Spleen (tissue), 13 donors: Measurements from ENCODE around the gene FAM25C. TPM values are rescaled to one million over a fixed set of nuclear protein-coding genes. Genes with fewer than 3 reads are reported as not detected.
"Not testable (repeated sequence)": the region's sequence is repeated elsewhere in the genome, so short reads cannot be mapped to it uniquely, and the experiment has no call there.

Experiments used
- DNase-seq: peaks from one replicate; pipeline ENCODE4 v3.0.0-alpha.2; 2020
- H3K27ac ChIP-seq, 8 donors: fragments of 200-600 bp; sonication (generic) in 7 of 8; 1 replicate in 4 of 8; 2 replicates in 4 of 8; pipeline versions ENCODE4 v1.5.0 to v1.8.0; 2016 to 2021; ENCODE audit warnings: inconsistent platforms in 4 of 8, mild to moderate bottlenecking in 4 of 8, moderate library complexity in 1 of 8
- H3K27me3 ChIP-seq, 7 donors: fragments of 200-600 bp; sonication (generic) in 6 of 7; replicated peaks in 1 of 7; 1 replicate in 4 of 7; 2 replicates in 3 of 7; pipeline versions ENCODE4 v1.5.0 to v1.8.0; 2016 to 2021; ENCODE audit warnings: inconsistent platforms in 3 of 7, mild to moderate bottlenecking in 1 of 7
- H3K36me3 ChIP-seq, 6 donors: fragments of 200-600 bp; sonication (generic) in 5 of 6; 1 replicate in 4 of 6; 2 replicates in 2 of 6; pipeline versions ENCODE4 v1.5.0 to v1.8.0; 2016 to 2021; ENCODE audit warnings: inconsistent platforms in 2 of 6
- H3K4me1 ChIP-seq, 6 donors: fragments of 200-600 bp; sonication (generic) in 5 of 6; 1 replicate in 3 of 6; 2 replicates in 3 of 6; pipeline versions ENCODE4 v1.5.0 to v1.8.0; 2016 to 2021; ENCODE audit warnings: inconsistent platforms in 3 of 6
- H3K4me3 ChIP-seq, 8 donors: fragments of 200-600 bp; sonication (generic) in 7 of 8; 1 replicate in 4 of 8; 2 replicates in 4 of 8; pipeline versions ENCODE4 v1.5.0 to v1.8.0; 2016 to 2021; ENCODE audit warnings: inconsistent platforms in 4 of 8, mild to moderate bottlenecking in 4 of 8, moderate library complexity in 2 of 8
- H3K9me3 ChIP-seq, 8 donors: fragments of 200-600 bp; sonication (generic) in 7 of 8; 1 replicate in 4 of 8; 2 replicates in 4 of 8; pipeline versions ENCODE4 v1.5.0 to v1.8.0; 2016 to 2021; ENCODE audit warnings: inconsistent platforms in 4 of 8
- WGBS, 5 donors: extraction: QIAGEN DNeasy Blood & Tissue Kit in 3 of 5; methylation state at CpG; one replicate each; pipeline versions ENCODE4 v1.1.5 to v1.1.7; 2013 to 2018; 5-methylcytosine and 5-hydroxymethylcytosine counted together
- intact Hi-C: fragments of 100-400 bp; cut with DNase I; formaldehyde crosslinking; loops from one replicate; pipeline ENCODE4 v1.15.0; 2023; ENCODE audit warnings: low total_unique reads
- long read RNA-seq, 2 donors: transcript quantifications; one replicate each; lab custom pipeline, GENCODE V29; 2026
- polyA plus RNA-seq, 3 donors: library from polyadenylated mRNA; stranded (reverse); fragments of 200-250 nt; gene quantifications; one replicate each; pipeline ENCODE4 v1.2.1, GENCODE V29; 2013
- total RNA-seq, 7 donors: library from RNA; depleted of rRNA in 3 of 7; stranded (reverse); fragments of >200 nt in 3 of 7; fragmentation: NEBNext Ultra II Directional in 4 of 7; extraction: Animal tissue kit (Norgen Biotek cat#: 25700) in 4 of 7; gene quantifications; one replicate each; pipeline versions ENCODE4 v1.1.0 to v1.2.1, GENCODE V29; 2016 to 2021
- donor health status: healthy with polysubstance abuse.
- donor health status: DM: no; HTN: no; CAD: no; lungs with moderate emphysema.
- donor health status: DM: no; HTN: no; CAD: no.
- donor health status: Bipolar disorder and iron deficiency.
- donor health status: healthy.
- donor health status: DM: no; HTN: no; CAD: no.
- donor health status: DM: yes; HTN: yes; CAD: no.

FAM25C gene
- total RNA-seq (not detected), polyA plus RNA-seq (not detected)
- long read RNA-seq, donor 1: 0 reads
- long read RNA-seq, donor 2: 0 reads

DNA sequence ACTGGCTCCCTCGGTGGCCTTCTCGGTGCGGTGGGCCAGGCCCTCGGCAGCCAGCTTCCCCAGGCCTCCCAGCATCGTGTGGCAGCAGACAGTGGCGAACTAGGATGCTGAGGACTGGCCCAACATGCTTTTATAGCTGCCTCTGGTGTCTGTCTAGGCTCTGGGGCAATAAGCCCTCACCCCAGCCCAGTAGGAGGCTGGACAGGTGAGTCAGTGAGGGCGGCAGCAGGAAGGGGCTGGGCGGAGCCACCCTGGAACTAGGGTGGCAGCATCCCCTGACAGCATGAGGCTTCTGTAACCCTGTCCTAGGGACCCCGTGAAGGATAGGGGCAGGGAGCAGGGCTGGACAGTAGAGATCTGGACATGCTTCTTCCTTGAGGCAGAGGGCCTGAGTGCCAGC, at the start of gene FAM25C:
Gene FAM25C, minus strand, starts transcription at position 101 of the 400 bp plus-strand sequence. Its CDS starts 26 bp downstream, at position 75.
- H3K4me1 ChIP-seq, H3K27ac ChIP-seq, H3K36me3 ChIP-seq, intact Hi-C loops, H3K4me3 ChIP-seq, H3K9me3 ChIP-seq, H3K27me3 ChIP-seq, DNase-seq: not testable (repeated sequence)
- WGBS, 5 donors: 93 to 95% methylated on average over 3 to 5 of the region's 9 CpGs; no CpG with 5 or more reads in 3 of the 5 donors

DNA sequence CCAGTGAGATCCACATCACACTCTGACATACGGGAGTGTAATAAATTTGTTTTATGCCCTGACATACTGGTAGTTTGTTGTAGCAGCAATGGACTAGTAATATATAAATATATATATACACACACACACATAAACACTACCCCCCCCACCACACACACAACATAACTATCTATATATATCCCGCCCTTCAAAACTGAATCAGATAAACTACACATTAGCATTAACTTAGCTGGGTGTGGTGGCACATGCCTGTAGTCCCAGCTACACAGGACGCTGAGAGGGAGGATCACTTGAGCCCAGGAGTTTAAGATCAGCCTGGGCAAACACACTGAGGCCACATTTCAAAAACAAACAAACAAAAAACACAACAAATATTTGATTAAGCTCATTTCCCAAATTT, 45.0 kb upstream of the FAM25C start:
- DNase-seq, H3K4me3 ChIP-seq, H3K4me1 ChIP-seq, intact Hi-C loops, H3K9me3 ChIP-seq, H3K36me3 ChIP-seq, H3K27me3 ChIP-seq, H3K27ac ChIP-seq: not testable (repeated sequence)
- WGBS, 5 donors: 67 to 92% (median 74%) methylated on average over 1 to 2 of the region's 3 CpGs

DNA sequence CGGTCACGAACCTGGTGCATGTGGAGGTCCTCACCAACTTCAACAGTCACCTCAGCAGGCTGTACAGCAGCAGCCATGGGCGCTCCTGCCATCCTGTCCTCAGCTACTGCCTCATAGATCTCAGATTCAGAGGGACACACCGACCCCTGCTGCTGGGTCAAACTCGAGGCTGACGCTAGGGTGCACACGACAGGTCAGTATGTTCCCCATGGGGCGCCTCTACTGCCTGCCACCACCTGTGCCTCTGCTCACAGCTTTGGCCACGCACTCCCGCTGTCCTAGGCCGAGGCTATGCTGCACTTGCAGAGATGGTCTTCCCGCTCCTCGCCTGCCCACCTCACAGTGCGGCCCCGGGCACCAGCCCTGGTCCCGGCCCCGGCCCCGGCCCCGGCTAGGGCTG, 31.8 kb upstream of the FAM25C start:
- intact Hi-C loops, H3K27ac ChIP-seq, H3K4me3 ChIP-seq, H3K4me1 ChIP-seq, H3K36me3 ChIP-seq, DNase-seq, H3K9me3 ChIP-seq, H3K27me3 ChIP-seq: not testable (repeated sequence)
- WGBS, 5 donors: 87 to 98% (median 93%) methylated on average over 7 to 9 of the region's 19 CpGs; no CpG with 5 or more reads in 1 of the 5 donors

DNA sequence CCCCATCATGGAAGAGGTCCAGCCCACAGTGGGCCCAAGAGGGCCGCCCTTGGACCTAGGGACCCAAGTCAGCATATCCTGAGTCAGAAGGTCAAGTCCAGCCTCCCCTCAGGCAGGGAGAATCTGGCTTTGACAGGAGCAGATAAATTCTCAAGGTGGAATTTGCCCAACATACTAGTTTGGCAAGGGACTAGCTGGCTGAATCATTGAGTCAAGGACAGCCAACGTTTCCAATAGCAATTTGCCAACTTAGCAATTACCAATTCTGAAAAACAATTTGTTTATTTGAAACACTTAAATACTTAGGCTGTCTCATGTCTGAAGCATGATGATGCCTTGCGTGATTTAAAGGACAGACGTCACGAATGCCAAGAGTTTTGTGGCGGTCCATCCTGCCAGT, 2.7 kb upstream of the FAM25C start:
- H3K4me1 ChIP-seq, H3K9me3 ChIP-seq, H3K4me3 ChIP-seq, DNase-seq, H3K36me3 ChIP-seq, H3K27ac ChIP-seq, intact Hi-C loops, H3K27me3 ChIP-seq: not testable (repeated sequence)
- 0 to 64% (median 40%) methylated on average over 1 of the region's 6 CpGs for WGBS, 5 donors

DNA sequence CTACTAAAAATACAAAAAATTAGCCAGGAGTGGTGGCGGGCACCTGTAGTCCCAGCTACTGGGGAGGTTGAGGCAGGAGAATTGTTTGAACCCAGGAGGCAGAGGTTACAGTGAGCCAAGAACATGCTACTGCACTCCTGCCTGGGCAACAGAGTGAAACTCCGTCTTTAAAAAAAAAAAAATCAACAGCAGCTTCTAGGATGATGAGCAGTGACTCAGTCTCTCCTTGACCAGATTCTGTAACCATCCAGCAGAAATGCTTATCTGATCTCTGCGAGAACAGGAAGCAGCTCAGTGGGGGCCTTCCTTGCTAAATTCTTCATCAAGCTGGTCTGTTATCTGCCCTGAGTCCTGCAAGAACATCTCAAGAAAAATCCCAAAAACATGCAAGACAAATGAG, 5.5 kb downstream of the FAM25C start:
- H3K27ac ChIP-seq, H3K27me3 ChIP-seq, H3K36me3 ChIP-seq, DNase-seq, H3K9me3 ChIP-seq, intact Hi-C loops, H3K4me3 ChIP-seq, H3K4me1 ChIP-seq: not testable (repeated sequence)
- 33 to 43% (median 38%) methylated on average over 1 to 2 of the region's 3 CpGs; no CpG with 5 or more reads in 1 of the 5 donors for WGBS, 5 donors

DNA sequence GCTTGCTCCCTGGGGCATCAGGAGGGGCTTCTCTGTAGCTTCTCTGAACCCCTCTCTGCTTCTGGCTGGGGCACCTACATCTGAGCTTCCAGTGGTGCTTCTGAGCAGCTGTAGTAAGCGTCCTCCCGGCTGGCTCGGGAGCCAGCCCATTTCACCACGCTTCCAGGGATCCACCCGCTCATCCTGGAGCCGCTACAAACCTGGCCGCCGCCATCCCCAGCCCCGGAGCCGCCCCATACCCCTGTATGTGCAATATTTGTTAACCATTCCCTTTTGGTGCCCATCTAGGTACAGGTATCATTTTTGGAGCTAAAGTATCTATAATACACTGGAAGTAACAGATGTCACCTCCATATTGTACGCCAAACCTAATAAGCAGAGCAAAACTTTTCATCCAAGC, 7.0 kb downstream of the FAM25C start:
- intact Hi-C loops, H3K36me3 ChIP-seq, DNase-seq, H3K27me3 ChIP-seq, H3K4me3 ChIP-seq, H3K9me3 ChIP-seq, H3K27ac ChIP-seq, H3K4me1 ChIP-seq: not testable (repeated sequence)
- 78 to 97% (median 90%) methylated on average over 11 of the region's 11 CpGs for WGBS, 5 donors

DNA sequence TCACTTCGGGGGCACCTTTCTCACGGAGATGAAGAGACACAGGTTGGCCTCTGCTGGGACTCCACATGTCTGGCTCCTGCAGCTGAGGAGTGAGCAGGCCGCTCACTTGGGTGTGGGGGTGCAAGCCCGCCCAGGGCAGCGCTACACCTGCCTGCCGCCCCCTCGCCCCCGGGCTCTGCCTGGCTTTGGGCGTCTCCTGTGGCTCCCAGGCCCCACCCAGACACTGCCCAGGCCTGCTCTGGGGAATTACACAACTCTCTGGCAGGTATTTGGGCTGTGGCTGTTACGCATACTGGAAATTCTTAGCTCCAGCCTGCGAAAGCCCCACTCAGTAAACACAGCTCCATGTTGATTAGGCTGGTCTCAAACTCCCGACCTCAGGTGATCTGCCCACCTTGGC, 7.9 kb downstream of the FAM25C start:
- DNase-seq, H3K9me3 ChIP-seq, H3K27me3 ChIP-seq, H3K4me3 ChIP-seq, intact Hi-C loops, H3K27ac ChIP-seq, H3K4me1 ChIP-seq, H3K36me3 ChIP-seq: not testable (repeated sequence)
- 75 to 100% (median 90%) methylated on average over 1 to 12 of the region's 12 CpGs for WGBS, 5 donors

DNA sequence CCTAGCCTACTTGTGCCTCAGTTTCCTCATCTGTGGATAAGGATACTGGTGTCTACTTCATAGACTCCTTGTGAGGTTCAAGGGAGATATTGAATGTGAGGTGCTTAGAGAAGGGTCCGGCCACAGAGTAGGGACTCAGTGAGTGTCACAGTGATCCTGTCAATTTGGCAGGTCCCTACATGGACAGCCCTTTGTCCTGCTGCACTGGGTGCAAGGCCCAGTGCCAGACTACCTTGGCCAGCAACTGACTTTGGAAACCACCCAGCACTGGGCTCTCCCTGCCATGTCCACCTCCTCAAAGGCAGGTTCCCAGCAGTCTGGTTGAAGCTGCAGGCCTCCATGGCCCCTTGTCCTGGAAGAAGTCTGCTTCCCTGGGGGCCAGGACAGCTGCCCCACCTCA, 9.5 kb downstream of the FAM25C start:
- intact Hi-C loops, H3K9me3 ChIP-seq, H3K4me1 ChIP-seq, H3K27me3 ChIP-seq, H3K36me3 ChIP-seq, H3K27ac ChIP-seq, DNase-seq, H3K4me3 ChIP-seq: not testable (repeated sequence)
- WGBS, 5 donors: no CpG with 5 or more reads among the region's 1 CpG

DNA sequence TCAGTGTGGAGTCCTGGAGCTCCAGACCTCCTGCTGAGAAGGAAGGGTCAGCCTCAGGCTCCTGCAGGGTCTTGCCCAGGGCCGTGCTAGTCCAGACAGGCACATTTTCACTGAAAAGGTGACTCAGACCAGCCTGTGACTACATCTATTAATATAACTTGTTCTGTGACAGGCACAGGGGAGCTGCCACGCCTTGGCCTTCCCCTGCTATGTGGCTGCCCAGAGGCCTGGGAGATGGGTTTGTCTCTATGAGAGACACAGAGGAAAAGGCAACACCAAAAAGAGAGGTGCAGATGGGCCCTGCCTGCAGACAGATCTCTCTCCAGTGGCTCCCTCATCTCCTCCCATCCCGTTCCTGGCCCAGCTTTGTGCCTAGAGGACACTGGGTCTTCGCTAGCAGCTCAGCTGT, 10.0 kb downstream of the FAM25C start:
- intact Hi-C loops, H3K4me1 ChIP-seq, H3K27ac ChIP-seq, H3K9me3 ChIP-seq, DNase-seq, H3K36me3 ChIP-seq, H3K27me3 ChIP-seq, H3K4me3 ChIP-seq: not testable (repeated sequence)
- 60 to 83% methylated on average over 1 of the region's 4 CpGs; no CpG with 5 or more reads in 3 of the 5 donors for WGBS, 5 donors

DNA sequence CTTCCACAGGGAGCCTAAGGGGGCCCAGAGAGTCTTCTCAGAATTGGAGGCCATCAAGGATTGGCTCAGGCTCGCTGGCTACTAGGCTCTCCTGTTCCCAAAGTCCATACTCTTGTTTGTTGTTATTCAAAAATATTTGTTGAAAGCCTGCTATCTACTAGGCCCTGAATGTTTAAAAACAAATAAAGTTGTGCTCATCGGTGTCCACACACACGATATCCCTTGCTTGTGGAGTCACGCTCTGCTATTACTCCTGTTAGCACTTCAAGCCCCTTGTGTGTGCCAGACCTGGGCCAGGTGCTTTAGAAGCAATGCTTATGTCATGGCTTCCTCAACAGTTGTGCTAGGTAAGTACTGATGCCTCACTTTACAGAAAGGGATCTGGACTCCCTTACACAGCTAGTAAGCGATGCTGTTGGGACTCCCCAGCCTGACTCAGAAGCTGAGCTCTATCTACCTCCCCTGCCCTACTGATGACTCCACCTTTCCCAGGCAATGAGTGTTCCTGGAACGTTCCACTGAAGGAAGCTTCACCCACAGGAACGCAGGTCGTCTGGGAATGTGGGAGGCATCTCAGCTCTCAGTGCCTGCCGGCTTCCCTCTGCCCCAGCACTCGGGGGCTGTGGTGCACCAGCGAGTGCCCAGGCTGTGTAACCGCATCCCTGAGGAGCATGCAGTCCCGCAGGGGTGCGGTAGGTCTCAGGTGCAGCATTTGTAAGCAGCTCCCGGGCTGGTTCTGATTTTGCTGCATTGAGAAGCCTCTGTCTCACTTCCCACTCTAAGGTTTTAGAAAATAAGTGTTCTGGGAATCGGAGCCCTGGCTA, 10.7 kb downstream of the FAM25C start:
- WGBS, 5 donors: 86 to 95% (median 88%) methylated on average over 4 to 14 of the region's 16 CpGs
- H3K27ac ChIP-seq, H3K4me3 ChIP-seq, H3K27me3 ChIP-seq, DNase-seq, H3K4me1 ChIP-seq, H3K36me3 ChIP-seq, H3K9me3 ChIP-seq, intact Hi-C loops: not testable (repeated sequence)

DNA sequence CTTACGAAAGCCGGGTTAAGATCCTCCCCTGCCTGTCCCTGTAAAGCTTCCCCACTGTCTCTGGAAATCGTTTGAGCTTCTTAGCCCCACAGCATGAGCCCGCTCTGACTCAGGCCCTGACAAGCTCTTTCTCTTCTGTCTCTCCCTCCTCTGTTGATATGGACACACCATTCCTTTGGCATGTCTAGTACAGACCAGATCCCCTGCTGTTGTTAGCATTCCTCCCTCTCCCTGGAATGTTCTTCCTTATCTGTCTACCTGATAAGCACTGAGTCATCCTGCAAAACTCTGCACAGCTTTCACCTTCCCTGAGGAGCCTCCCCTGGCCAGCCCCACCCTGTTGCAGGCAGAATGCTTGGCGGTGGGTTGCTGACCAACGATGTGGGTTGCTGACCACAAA, 11.6 kb downstream of the FAM25C start:
- intact Hi-C loops, DNase-seq, H3K4me3 ChIP-seq, H3K4me1 ChIP-seq, H3K9me3 ChIP-seq, H3K27me3 ChIP-seq, H3K27ac ChIP-seq, H3K36me3 ChIP-seq: not testable (repeated sequence)
- no CpG with 5 or more reads among the region's 6 CpGs for WGBS, 5 donors
